HepG2 (cell line): ENCODE results near the gene SRF. TPM values are rescaled to one million over a fixed set of nuclear protein-coding genes. Genes with fewer than 3 reads are reported as not detected.

Source experiments
- CHCHD3 ChIP-seq: sonication (generic); formaldehyde crosslinking; IDR thresholded peaks from 2 replicates; pipeline ENCODE4 v1.8.0; 2022; ENCODE audit warnings: mild to moderate bottlenecking, missing genetic modification reagents, moderate library complexity
- CHD2 ChIP-seq: IDR thresholded peaks from 2 replicates; pipeline ENCODE4 v1.6.1; 2011; ENCODE audit warnings: low read depth, low read length, improper control_type of control experiment
- CTCF ChIP-seq: sonication (generic); formaldehyde crosslinking; IDR thresholded peaks from 2 replicates; pipeline ENCODE4 v1.5.0; 2020; ENCODE audit warnings: mild to moderate bottlenecking, missing genetic modification reagents, moderate library complexity
- E2F1 ChIP-seq: sonication (generic); formaldehyde crosslinking; IDR thresholded peaks from 2 replicates; pipeline ENCODE4 v1.5.0; 2020; ENCODE audit warnings: missing genetic modification reagents
- FOXM1 ChIP-seq: sonication (generic); formaldehyde crosslinking; IDR thresholded peaks from 2 replicates; pipeline ENCODE4 v1.5.0; 2020; ENCODE audit warnings: missing genetic modification reagents
- HDAC1 ChIP-seq: sonication (generic); formaldehyde crosslinking; IDR thresholded peaks from 2 replicates; pipeline ENCODE4 v1.5.1; 2020; ENCODE audit warnings: mild to moderate bottlenecking, missing genetic modification reagents
- LCORL ChIP-seq, 2 experiments: fragments of 450-650 bp in 1 of 2; sonication (generic) in 1 of 2; formaldehyde crosslinking in 1 of 2; IDR thresholded peaks; 2 replicates each; pipeline versions ENCODE4 v1.5.0 to v1.6.1; 2017 to 2020; ENCODE audit warnings: antibody characterized with exemption in 1 of 2, missing genetic modification reagents in 1 of 2
- NR2F2 ChIP-seq: IDR thresholded peaks from 2 replicates; pipeline ENCODE4 v1.6.1; 2012; ENCODE audit warnings: low read depth, inconsistent platforms, borderline replicate concordance
- PRMT3 ChIP-seq: sonication (generic); formaldehyde crosslinking; IDR thresholded peaks from 2 replicates; pipeline ENCODE4 v1.8.1; 2022; ENCODE audit warnings: low read depth, mild to moderate bottlenecking, moderate library complexity, missing genetic modification reagents, borderline replicate concordance
- RARG ChIP-seq: sonication (generic); formaldehyde crosslinking; IDR thresholded peaks from 2 replicates; pipeline ENCODE4 v1.4.0; 2020; ENCODE audit warnings: low read depth, mild to moderate bottlenecking, missing genetic modification reagents
- SALL2 ChIP-seq: sonication (generic); formaldehyde crosslinking; IDR thresholded peaks from 2 replicates; pipeline ENCODE4 v1.8.1; 2023; ENCODE audit warnings: mild to moderate bottlenecking, missing genetic modification reagents, inconsistent platforms
- SP140L ChIP-seq: sonication (generic); formaldehyde crosslinking; IDR thresholded peaks from 2 replicates; pipeline ENCODE4 v1.4.0; 2020; ENCODE audit warnings: missing genetic modification reagents, borderline replicate concordance
- SRY ChIP-seq: sonication (generic); formaldehyde crosslinking; IDR thresholded peaks from 2 replicates; pipeline ENCODE4 v1.8.0; 2022; ENCODE audit warnings: mild to moderate bottlenecking, missing genetic modification reagents
- U2AF1 ChIP-seq: fragments of 200-400 bp; formaldehyde crosslinking; optimal IDR thresholded peaks from 2 replicates; pipeline ENCODE3; 2017; ENCODE audit warnings: mild to moderate bottlenecking, low read depth, low read length
- ZBTB39 ChIP-seq: sonication (generic); formaldehyde crosslinking; IDR thresholded peaks from 2 replicates; pipeline ENCODE4 v1.5.0; 2020; ENCODE audit warnings: missing genetic modification reagents
- ZNF136 ChIP-seq: sonication (generic); formaldehyde crosslinking; IDR thresholded peaks from 2 replicates; pipeline ENCODE4 v1.8.1; 2022; ENCODE audit warnings: low read depth, mild to moderate bottlenecking, moderate library complexity, missing genetic modification reagents
- ZNF33A ChIP-seq: sonication (generic); formaldehyde crosslinking; IDR thresholded peaks from 2 replicates; pipeline ENCODE4 v1.5.1; 2020; ENCODE audit warnings: missing genetic modification reagents, mild to moderate bottlenecking, moderate library complexity, borderline replicate concordance
- ZNF414 ChIP-seq: sonication (generic); formaldehyde crosslinking; IDR thresholded peaks from 2 replicates; pipeline ENCODE4 v1.5.0; 2020; ENCODE audit warnings: missing genetic modification reagents
- ZNF546 ChIP-seq: sonication (generic); formaldehyde crosslinking; conservative IDR thresholded peaks from 2 replicates; pipeline ENCODE4 v1.8.1; 2023; ENCODE audit warnings: mild to moderate bottlenecking, missing genetic modification reagents
- ZNF7 ChIP-seq: IDR thresholded peaks from 2 replicates; pipeline ENCODE4 v1.6.1; 2016; ENCODE audit warnings: missing biosample characterization, missing genetic modification reagents
- polyA plus RNA-seq, 8 experiments: library from polyadenylated mRNA; depleted of rRNA in 3 of 8; stranded (reverse) in 7 of 8; unstranded in 1 of 8; fragments of >200 nt; fragmentation: Illumina TruSeq in 4 of 8; extraction: Trizol in 4 of 8; gene quantifications; 2 replicates each; pipeline versions ENCODE4 v1.2.1 to v1.2.3, GENCODE V29; 2011 to 2016; ENCODE audit warnings: low read depth in 4 of 8, missing spikeins in 1 of 8, mixed read lengths in 1 of 8; ENCODE audit not compliant: insufficient read depth in 1 of 8
- total RNA-seq, 5 experiments: library from RNA; depleted of rRNA; stranded (reverse); fragments of >200 nt; fragmentation: Illumina TruSeq; extraction: Trizol; gene quantifications; 2 replicates each; pipeline ENCODE4 v1.2.3, GENCODE V29; 2016; ENCODE audit warnings: low read depth in 1 of 5
- TF ChIP-seq, protein P1 (sequence below): sonication (generic); formaldehyde crosslinking; IDR thresholded peaks from 2 replicates; pipeline ENCODE4 v1.8.0; 2022; ENCODE audit warnings: mild to moderate bottlenecking, missing genetic modification reagents, borderline replicate concordance

Gene SRF
- total and polyA plus RNA-seq, 2 of the 13 experiments (the other 11 are each of a cell fraction or from before 2014, with no cell fraction given): 25.5 to 44.1 TPM

GRCh38 chr6:43228951-43229802 is 58.1 kb downstream of the SRF start, which contains the start of gene DNPH1 (continued):
- TF ChIP-seq SP140L (CRISPR knock-in tag): no peak
- TF ChIP-seq ZNF136 (CRISPR knock-in tag): no peak
- peak; percentile 74; the same call in 1 of the 2 replicates for TF ChIP-seq FOXM1
- TF ChIP-seq SRY: peak; percentile 71
- peak; percentile 97 for TF ChIP-seq SALL2
- TF ChIP-seq ZBTB39 (CRISPR knock-in tag): no peak
- no peak for TF ChIP-seq U2AF1
- TF ChIP-seq CHD2: no peak
- no peak; the same call in 1 of the 2 replicates for TF ChIP-seq CHCHD3 (CRISPR knock-in tag)
- TF ChIP-seq ZNF33A (CRISPR knock-in tag): no peak; the same call in 1 of the 2 replicates
- TF ChIP-seq RARG: no peak
- peak; percentile 74 for TF ChIP-seq E2F1 (CRISPR knock-in tag)
- peak; percentile 88 for TF ChIP-seq CTCF
- peak; percentile 39; the same call in 1 of the 2 replicates for TF ChIP-seq ZNF414 (CRISPR knock-in tag)
- TF ChIP-seq ZNF546: peak; percentile 70; the same call in 1 of the 2 replicates
- peak; percentile 37; the same call in 1 of the 2 replicates for TF ChIP-seq NR2F2
- TF ChIP-seq LCORL (IDR thresholded peaks at IDR 0.05): no peak
- TF ChIP-seq LCORL (CRISPR knock-in tag; IDR thresholded peaks at IDR 0.05): 0 out of 2 replicates have a peak, but pooled peaks have one; percentile 52
- no peak; the same call in none of the 2 replicates for TF ChIP-seq HDAC1 (CRISPR knock-in tag)
- peak; percentile 76; the same call in 1 of the 2 replicates for TF ChIP-seq PRMT3
- TF ChIP-seq ZNF7 (CRISPR knock-in tag): no peak
- TF ChIP-seq, protein P1, sequence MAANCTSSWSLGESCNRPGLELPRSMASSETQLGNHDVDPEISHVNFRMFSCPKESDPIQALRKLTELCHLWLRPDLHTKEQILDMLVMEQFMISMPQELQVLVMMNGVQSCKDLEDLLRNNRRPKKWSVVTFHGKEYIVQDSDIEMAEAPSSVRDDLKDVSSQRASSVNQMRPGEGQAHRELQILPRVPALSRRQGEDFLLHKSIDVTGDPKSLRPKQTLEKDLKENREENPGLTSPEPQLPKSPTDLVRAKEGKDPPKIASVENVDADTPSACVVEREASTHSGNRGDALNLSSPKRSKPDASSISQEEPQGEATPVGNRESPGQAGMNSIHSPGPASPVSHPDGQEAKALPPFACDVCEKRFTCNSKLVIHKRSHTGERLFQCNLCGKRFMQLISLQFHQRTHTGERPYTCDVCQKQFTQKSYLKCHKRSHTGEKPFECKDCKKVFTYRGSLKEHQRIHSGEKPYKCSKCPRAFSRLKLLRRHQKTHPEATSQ (CRISPR knock-in tag): peak; percentile 64
